Stomach (tissue), 9 donors: ENCODE results near the gene TEX51. TPM values are rescaled to one million over a fixed set of nuclear protein-coding genes. Genes with fewer than 3 reads are reported as not detected.

Experiments used
- DNase-seq, 2 donors: peaks; one replicate each; pipeline versions ENCODE4 v3.0.0 to v3.0.0-alpha.2; 2013 to 2019
- H3K27ac ChIP-seq, 5 donors: fragments of 200-600 bp in 4 of 5; sonication (generic) in 4 of 5; one replicate each; pipeline ENCODE4 v1.5.1; 2013 to 2019; ENCODE audit warnings: mild to moderate bottlenecking in 1 of 5, moderate library complexity in 1 of 5
- H3K27me3 ChIP-seq, 3 donors: fragments of 200-600 bp; sonication (generic); one replicate each; pipeline ENCODE4 v1.5.1; 2017 to 2019; ENCODE audit warnings: mixed run types in 1 of 3
- H3K36me3 ChIP-seq, 4 donors: fragments of 200-600 bp; sonication (generic); 1 replicate in 3 of 4; 2 replicates in 1 of 4; pipeline ENCODE4 v1.5.1; 2016 to 2019
- H3K4me1 ChIP-seq, 4 donors: fragments of 200-600 bp; sonication (generic); one replicate each; pipeline ENCODE4 v1.5.1; 2016 to 2019
- H3K4me3 ChIP-seq, 4 donors: fragments of 200-600 bp; sonication (generic) in 3 of 4; one replicate each; pipeline ENCODE4 v1.5.1; 2016 to 2019; ENCODE audit warnings: mild to moderate bottlenecking in 1 of 4
- H3K9me3 ChIP-seq, 4 donors: fragments of 200-600 bp; sonication (generic); one replicate each; pipeline ENCODE4 v1.5.1; 2016 to 2019
- EP300 ChIP-seq: sonication (generic); formaldehyde crosslinking; IDR thresholded peaks from one replicate; pipeline ENCODE4 v1.6.1; 2017; ENCODE audit warnings: antibody characterized with exemption
- POLR2A ChIP-seq, 4 donors: fragments of 450-650 bp; IDR thresholded peaks; one replicate each; pipeline ENCODE4 v1.6.1; 2016; ENCODE audit warnings: antibody characterized with exemption in 4 of 4, control low read depth in 2 of 4, mild to moderate bottlenecking in 1 of 4, moderate library complexity in 1 of 4
- POLR2AphosphoS5 ChIP-seq, 3 donors: sonication (generic); formaldehyde crosslinking; IDR thresholded peaks; one replicate each; pipeline ENCODE4 v1.6.1; 2016; ENCODE audit warnings: antibody characterized with exemption in 3 of 3
- WGBS, 5 donors: extraction: QIAGEN DNeasy Blood & Tissue Kit in 3 of 5; methylation state at CpG; one replicate each; pipeline versions ENCODE4 v1.1.5 to v1.1.7; 2013 to 2018; 5-methylcytosine and 5-hydroxymethylcytosine counted together
- intact Hi-C: fragments of 100-400 bp; cut with DNase I; formaldehyde crosslinking; loops from one replicate; pipeline ENCODE4 v1.15.1; 2023; ENCODE audit warnings: low total_unique reads
- polyA plus RNA-seq, 3 donors: library from polyadenylated mRNA; stranded (reverse); fragments of 200-250 nt; gene quantifications; one replicate each; pipeline ENCODE4 v1.2.3, GENCODE V29; 2013
- total RNA-seq, 5 donors: library from RNA; depleted of rRNA; stranded (reverse); fragments of >200 nt; gene quantifications; one replicate each; pipeline versions ENCODE4 v1.1.0 to v1.2.3, GENCODE V29; 2014 to 2016
- TF ChIP-seq, protein P1 (sequence below), 7 experiments: fragments of 450-650 bp in 4 of 7; fragments of 200-600 bp in 3 of 7; sonication (generic) in 3 of 7; IDR thresholded peaks; one replicate each; pipeline ENCODE4 v1.5.1; 2016 to 2019; ENCODE audit warnings: antibody characterized with exemption in 7 of 7, control low read depth in 2 of 7, mild to moderate bottlenecking in 1 of 7
- donor health status: healthy with polysubstance abuse.
- donor health status: Bipolar disorder and iron deficiency.
- donor health status: healthy.

The TEX51 gene
- total and polyA plus RNA-seq, 8 donors = not detected

DNA sequence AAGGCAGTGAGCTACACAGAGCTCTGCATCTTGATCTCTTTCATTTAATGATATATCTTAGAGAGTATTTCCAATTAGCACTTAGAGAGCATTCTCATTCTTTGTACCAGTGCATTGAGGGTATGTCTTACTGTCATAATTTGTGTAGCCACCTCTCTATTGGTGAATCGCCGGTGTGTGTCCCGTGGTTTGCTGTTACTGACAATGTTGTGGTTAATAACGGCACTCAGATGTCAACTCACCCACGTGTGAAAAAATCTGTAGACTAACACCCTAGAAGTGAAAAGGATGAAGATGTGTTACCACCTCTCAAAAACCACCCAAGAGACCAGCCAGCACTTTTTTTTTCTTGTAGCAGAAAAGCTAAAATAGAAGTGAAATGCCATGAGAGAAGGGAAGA, 37.1 kb downstream of the TEX51 start:
- no peak for TF ChIP-seq EP300
- TF ChIP-seq POLR2AphosphoS5 (IDR thresholded peaks at IDR 0.05) = no peak
- TF ChIP-seq, protein P1, sequence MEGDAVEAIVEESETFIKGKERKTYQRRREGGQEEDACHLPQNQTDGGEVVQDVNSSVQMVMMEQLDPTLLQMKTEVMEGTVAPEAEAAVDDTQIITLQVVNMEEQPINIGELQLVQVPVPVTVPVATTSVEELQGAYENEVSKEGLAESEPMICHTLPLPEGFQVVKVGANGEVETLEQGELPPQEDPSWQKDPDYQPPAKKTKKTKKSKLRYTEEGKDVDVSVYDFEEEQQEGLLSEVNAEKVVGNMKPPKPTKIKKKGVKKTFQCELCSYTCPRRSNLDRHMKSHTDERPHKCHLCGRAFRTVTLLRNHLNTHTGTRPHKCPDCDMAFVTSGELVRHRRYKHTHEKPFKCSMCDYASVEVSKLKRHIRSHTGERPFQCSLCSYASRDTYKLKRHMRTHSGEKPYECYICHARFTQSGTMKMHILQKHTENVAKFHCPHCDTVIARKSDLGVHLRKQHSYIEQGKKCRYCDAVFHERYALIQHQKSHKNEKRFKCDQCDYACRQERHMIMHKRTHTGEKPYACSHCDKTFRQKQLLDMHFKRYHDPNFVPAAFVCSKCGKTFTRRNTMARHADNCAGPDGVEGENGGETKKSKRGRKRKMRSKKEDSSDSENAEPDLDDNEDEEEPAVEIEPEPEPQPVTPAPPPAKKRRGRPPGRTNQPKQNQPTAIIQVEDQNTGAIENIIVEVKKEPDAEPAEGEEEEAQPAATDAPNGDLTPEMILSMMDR (IDR thresholded peaks at IDR 0.05) = no peak
- no peak for TF ChIP-seq POLR2A (IDR thresholded peaks at IDR 0.05)
- H3K27me3 ChIP-seq = peaks cover 0 to 18% (median 0%) of the 10 kb centered on the region in 3 donors
- no peak overlapping the region for H3K4me3 ChIP-seq
- H3K4me1 ChIP-seq = no peaks in the 10 kb centered on the region
- DNase-seq = no peak
- 74 to 83% (median 79%) methylated on average over 5 of the region's 5 CpGs for WGBS, 5 donors
- no peak overlapping the region for H3K27ac ChIP-seq
- intact Hi-C loops = no loop called here
- no peaks in the 10 kb centered on the region for H3K36me3 ChIP-seq
- peaks cover 0 to 5% (median 0%) of the 10 kb centered on the region in 4 donors for H3K9me3 ChIP-seq

DNA sequence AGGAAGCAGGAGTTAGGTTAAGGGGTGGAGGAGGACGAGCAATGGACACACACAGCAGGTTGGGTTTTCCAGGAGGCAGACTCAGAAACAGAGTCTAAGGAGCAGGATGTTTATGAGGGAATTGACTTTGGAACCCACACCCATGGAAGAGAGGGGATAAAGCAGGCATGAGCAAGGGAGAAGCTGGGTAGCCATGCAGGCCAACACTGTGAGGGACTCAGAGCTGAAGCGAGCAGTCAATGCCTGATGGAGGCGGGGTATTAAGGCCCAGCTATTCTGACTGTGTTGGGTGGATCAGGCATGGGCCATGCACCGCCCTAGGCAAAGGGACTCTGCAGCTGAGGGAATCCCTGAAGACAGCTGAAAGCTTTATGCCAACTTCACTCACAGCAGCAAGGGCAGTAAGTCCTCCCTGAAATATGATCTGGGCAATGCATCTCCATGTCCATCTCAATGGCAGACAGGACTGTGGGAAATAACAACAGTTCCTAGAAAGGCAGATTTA, 37.6 kb downstream of the TEX51 start:
- Histone ChIP-seq H3K4me3 (no peak overlapping the region), H3K9me3 (peaks cover 0 to 3% (median 0%) of the 10 kb centered on the region in 4 donors), H3K4me1 (no peaks in the 10 kb centered on the region), H3K27ac (no peak overlapping the region), H3K36me3 (no peaks in the 10 kb centered on the region), H3K27me3 (peaks cover 0 to 18% (median 0%) of the 10 kb centered on the region in 3 donors)
- WGBS, 5 donors = 76 to 90% (median 86%) methylated on average over 4 of the region's 4 CpGs
- intact Hi-C loops = no loop called here
- TF ChIP-seq, protein P1 (IDR thresholded peaks at IDR 0.05) = no peak
- TF ChIP-seq POLR2AphosphoS5 (IDR thresholded peaks at IDR 0.05) (no peak), EP300 (no peak), POLR2A (IDR thresholded peaks at IDR 0.05) (no peak)
- no peak for DNase-seq

DNA sequence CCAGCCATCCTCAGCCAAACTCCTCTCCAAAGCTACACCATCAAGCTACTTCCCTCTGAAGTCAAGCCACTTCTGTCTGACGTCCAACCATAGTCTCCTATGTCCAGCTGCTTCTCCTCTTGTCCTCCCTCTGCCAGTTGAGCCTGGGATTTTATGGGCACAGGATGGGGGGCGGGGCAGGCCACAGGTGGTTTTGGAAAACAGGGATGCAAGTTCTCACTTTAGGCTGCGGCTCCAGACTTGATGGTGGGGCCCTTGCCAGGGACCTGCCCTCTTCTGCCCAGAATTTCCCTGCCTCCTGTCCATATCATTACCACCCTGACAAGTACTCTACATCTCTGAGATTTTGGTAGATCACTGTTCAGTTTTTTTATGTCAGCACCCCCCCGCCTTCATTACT, 41.6 kb downstream of the TEX51 start:
- intact Hi-C loops = no loop called here
- no peaks in the 10 kb centered on the region for H3K4me1 ChIP-seq
- H3K27me3 ChIP-seq = peaks cover 0 to 27% (median 0%) of the 10 kb centered on the region in 3 donors
- peaks cover 0 to 12% (median 6%) of the 10 kb centered on the region in 4 donors for H3K9me3 ChIP-seq
- no peak for DNase-seq
- no peak overlapping the region for H3K4me3 ChIP-seq
- 77 to 93% (median 80%) methylated on average over 4 of the region's 4 CpGs for WGBS, 5 donors
- no peaks in the 10 kb centered on the region for H3K36me3 ChIP-seq
- H3K27ac ChIP-seq = no peak overlapping the region
- TF ChIP-seq EP300 (no peak), POLR2AphosphoS5 (IDR thresholded peaks at IDR 0.05) (no peak), POLR2A (IDR thresholded peaks at IDR 0.05) (no peak)
- TF ChIP-seq, protein P1 (IDR thresholded peaks at IDR 0.05) = no peak

DNA sequence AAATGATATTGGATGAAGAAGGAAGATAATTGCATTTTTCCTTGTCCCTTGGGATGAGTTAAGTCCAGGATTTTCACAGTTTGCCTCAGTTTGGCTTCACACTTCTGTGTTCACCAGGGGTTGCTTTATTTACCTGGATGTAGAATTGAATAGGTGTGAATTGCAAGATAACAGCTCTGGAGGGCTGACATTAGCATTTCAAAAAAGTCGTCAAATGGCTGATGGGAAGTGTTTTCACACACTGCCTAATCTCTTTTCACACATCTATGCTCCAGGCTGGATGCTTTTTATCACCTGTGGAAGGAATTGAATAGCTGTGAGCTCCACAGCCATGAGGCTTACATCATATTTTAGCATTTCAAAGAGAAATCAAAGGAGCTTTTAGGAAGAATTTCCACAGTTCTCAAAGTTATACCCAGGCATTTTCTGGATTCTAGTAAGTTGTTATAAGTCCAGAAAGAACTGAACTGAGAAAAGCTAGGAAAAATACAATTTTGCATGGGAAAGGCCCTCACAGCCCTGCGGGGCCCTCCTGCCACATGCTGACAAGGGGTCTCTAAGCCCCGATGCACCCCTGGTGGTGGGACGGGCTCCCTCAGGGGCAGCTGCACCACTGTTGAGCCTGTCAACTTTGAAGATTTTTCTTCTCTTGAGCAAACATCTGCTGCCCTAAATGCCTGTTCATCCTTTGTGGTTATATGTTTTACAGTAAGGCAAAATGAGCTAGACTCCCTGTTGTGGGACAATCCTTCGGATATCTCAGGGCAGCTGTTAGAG, 43.9 kb downstream of the TEX51 start:
- WGBS, 5 donors = 35 to 58% (median 41%) methylated on average over 5 of the region's 5 CpGs
- no peak overlapping the region for H3K4me3 ChIP-seq
- peaks cover 0 to 24% (median 0%) of the 10 kb centered on the region in 3 donors for H3K27me3 ChIP-seq
- intact Hi-C loops = no loop called here
- no peak for DNase-seq
- H3K9me3 ChIP-seq = peaks cover 0 to 12% (median 6%) of the 10 kb centered on the region in 4 donors
- no peaks in the 10 kb centered on the region for H3K36me3 ChIP-seq
- no peak overlapping the region for H3K27ac ChIP-seq
- TF ChIP-seq EP300 (no peak), POLR2AphosphoS5 (IDR thresholded peaks at IDR 0.05) (no peak), POLR2A (IDR thresholded peaks at IDR 0.05) (no peak)
- TF ChIP-seq, protein P1 (IDR thresholded peaks at IDR 0.05) = no peak
- no peaks in the 10 kb centered on the region for H3K4me1 ChIP-seq
